Measurements from ENCODE around the gene PHYKPL. TPM values are rescaled to one million over a fixed set of nuclear protein-coding genes. Genes with fewer than 3 reads are reported as not detected.

Gene PHYKPL
- total RNA-seq, 1 experiment from 2014 or later = 48.8 TPM

DNA sequence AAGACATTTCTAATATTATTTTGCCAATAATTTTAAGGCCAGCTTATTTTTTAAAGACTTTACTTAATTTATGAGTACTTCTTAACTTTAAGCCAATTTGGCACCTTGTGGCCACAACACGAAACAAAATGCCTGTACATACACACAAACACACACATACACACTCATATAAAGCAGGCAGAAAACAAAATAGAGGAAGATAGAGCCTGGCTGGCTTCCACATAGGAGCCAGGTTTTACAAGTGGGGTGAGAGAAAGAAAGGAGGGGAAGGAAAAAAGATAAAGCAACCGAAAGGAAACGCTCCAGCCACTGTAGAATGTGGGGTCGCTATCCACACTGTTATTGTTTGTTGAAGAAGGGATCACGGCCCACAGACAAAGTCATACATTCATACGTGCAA lies 55.8 kb downstream of the PHYKPL start:
- H2BK120ac ChIP-seq (ENCODE audit: low read depth, low read length, poor library complexity, severe bottlenecking) = no peak overlapping the region
- no peak overlapping the region for H3K9ac ChIP-seq (ENCODE audit: extremely low read depth, insufficient read length, low read length)
- no peaks in the 10 kb centered on the region for H3K79me1 ChIP-seq (ENCODE audit: insufficient read depth, low read depth, low read length, poor library complexity, severe bottlenecking)
- no peaks in the 10 kb centered on the region for H3K9me3 ChIP-seq (ENCODE audit: control insufficient read depth, low read depth, low read length)
- no peak overlapping the region for H2BK20ac ChIP-seq (ENCODE audit: low read depth, low read length, poor library complexity, severe bottlenecking)
- H3T11ph ChIP-seq (ENCODE audit: low read length) = no peak overlapping the region
- no peak for DNase-seq
- Mint-ChIP-seq H3K27ac (peak overlapping the region in 1 of 3 experiments; percentile 10; a peak in 1 of 7 replicates), H3K4me3 (no peak overlapping the region; a peak in 1 of 5 replicates), H3K4me1 (peaks cover 24% of the 10 kb centered on the region in 2 experiments), H3K9me3 (peaks cover 5 to 9% of the 10 kb centered on the region in 2 experiments), H3K36me3 (ENCODE audit: insufficient read depth in 1 of 3, low read depth in 3 of 3) (peaks cover 0 to 9% (median 6%) of the 10 kb centered on the region in 3 experiments; a peak in 4 of 7 replicates), H3K27me3 (ENCODE audit: low read depth) (no peaks in the 10 kb centered on the region)
- no peak overlapping the region for H2AK5ac ChIP-seq (ENCODE audit: insufficient read length, low read length)
- H2BK12ac ChIP-seq (ENCODE audit: insufficient read length, low read depth, low read length) = peak overlapping the region; percentile 35
- no peak overlapping the region for H2AFZ ChIP-seq (ENCODE audit: low read length)
- no peak overlapping the region for H4K8ac ChIP-seq (replicated peaks; ENCODE audit: insufficient read length, low read depth, low read length)
- H3K23ac ChIP-seq (ENCODE audit: insufficient read length, low read depth, low read length) = no peak overlapping the region
- H3K4me2 ChIP-seq (ENCODE audit: insufficient read depth, insufficient read length, low read length) = no peak overlapping the region
- no peak overlapping the region for H2BK15ac ChIP-seq (ENCODE audit: low read depth, low read length)
- H2BK5ac ChIP-seq (ENCODE audit: insufficient read length, low read length) = no peak overlapping the region
- peaks cover 4% of the 10 kb centered on the region; the same call in 1 of the 2 replicates for H3K4me1 ChIP-seq (ENCODE audit: insufficient read depth, low read length)
- WGBS (ENCODE audit: extremely low coverage, insufficient read length, low lambda C conversion rate) = no CpG with 5 or more reads among the region's 6 CpGs
- H3K27ac ChIP-seq (ENCODE audit: insufficient read length, low read depth, low read length) = no peak overlapping the region
- H3K56ac ChIP-seq (ENCODE audit: insufficient read length, low read depth, low read length) = no peak overlapping the region
- no peaks in the 10 kb centered on the region for H3K79me2 ChIP-seq (ENCODE audit: insufficient read depth, low read length)
- H3K18ac ChIP-seq (ENCODE audit: insufficient read length, low read depth, low read length) = no peak overlapping the region
- no peaks in the 10 kb centered on the region for H3K23me2 ChIP-seq (ENCODE audit: insufficient read length, low read depth, low read length, poor library complexity, severe bottlenecking)
- no peak overlapping the region for H3K4ac ChIP-seq (ENCODE audit: low read depth, low read length)
- no peak overlapping the region for H3K14ac ChIP-seq (ENCODE audit: insufficient read depth, low read length)
- no peak overlapping the region for H4K5ac ChIP-seq (ENCODE audit: insufficient read length, low read depth, low read length)
- H4K20me1 ChIP-seq (ENCODE audit: control insufficient read depth, insufficient read depth, insufficient read length) = peaks cover 3% of the 10 kb centered on the region
- no peaks in the 10 kb centered on the region for H3K27me3 ChIP-seq (ENCODE audit: insufficient read depth, low read length)
- no peak overlapping the region for H4K91ac ChIP-seq (ENCODE audit: insufficient read length, low read depth, low read length)
- TF ChIP-seq CTCF (conservative IDR thresholded peaks at IDR 0.05) = no peak
